NCI-H2081 treated with DMSO at 0.1 percent for 48 hours (cell line): ENCODE data around the gene CCDC12.

Experiments
- DNase-seq: peaks from one replicate; lab custom pipeline; 2025; lab: John Stamatoyannopoulos, UW

CCDC12 gene

GRCh38 chr3:46890132-46890531 lies 86.4 kb downstream of the CCDC12 start:
- no peak for DNase-seq

GRCh38 chr3:46889381-46890110 lies 87.0 kb downstream of the CCDC12 start:
- no peak for DNase-seq

DNA sequence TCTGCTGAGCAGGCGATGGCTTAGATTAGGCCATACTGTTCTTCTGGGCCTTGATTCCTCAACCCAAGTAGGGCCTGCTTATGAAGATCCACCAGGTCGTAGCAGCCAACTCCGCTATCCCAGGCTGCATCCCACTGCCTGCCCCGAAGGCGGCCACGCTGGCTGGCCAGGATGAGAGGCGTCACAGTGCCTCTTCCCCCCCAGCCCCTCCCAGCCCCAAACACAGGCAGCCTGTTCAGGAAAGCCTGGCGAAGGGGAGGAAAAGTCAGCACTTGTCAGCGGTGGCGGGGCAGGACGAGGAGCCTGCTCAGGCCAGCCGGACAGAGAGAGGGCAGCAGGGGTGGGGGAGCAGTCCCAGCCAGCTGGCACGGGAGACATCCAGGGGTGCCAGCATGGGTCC lies 87.8 kb downstream of the CCDC12 start:
- DNase-seq = no peak

DNA sequence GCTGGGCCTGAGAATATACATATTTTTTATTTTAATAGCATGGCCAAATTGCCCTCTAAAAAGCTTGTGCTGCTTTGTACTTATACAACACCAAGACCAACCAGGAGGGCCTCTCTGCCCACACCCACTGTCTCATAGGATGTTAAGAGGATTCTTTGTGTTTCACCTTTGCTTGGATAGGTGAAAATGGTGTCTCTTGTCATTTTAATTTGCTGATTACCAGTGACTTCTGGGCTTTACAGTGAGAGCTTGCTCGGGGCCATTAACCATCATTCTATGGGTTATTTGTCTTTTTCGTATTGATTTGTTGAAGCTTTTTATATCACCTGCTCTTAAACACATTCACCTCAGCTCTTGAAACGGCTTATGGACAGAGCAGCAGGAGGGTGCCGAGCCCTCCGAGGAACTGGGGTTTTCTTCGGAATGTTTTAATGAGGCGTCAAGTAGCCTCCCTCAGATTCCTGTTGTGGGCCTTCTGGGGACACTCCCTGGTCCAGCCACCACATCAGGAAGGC lies 88.5 kb downstream of the CCDC12 start:
- no peak for DNase-seq

- no peak for DNase-seq
Observed at GRCh38 chr3:46885612-46886011, 90.9 kb downstream of the CCDC12 start.

DNA sequence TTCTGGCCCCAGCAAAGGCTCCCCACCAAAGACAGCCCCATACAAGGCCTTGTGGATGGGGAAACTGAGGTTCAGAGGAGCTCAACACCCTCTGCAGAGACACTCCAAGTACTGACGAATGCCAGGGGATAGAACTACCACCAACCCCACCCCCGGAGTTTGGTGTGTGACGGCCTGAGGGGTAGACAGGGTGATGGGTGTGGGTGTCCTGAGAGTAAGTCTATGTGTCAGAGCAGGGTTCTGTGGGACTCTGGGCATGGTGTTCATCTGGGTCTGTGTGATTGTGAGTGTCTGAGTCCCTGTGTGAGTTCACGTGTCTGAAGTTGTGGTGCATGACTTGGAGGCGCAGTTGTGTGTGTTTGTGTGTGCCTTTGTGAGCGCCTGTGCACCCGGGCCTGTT lies 91.6 kb downstream of the CCDC12 start:
- no peak for DNase-seq

DNA sequence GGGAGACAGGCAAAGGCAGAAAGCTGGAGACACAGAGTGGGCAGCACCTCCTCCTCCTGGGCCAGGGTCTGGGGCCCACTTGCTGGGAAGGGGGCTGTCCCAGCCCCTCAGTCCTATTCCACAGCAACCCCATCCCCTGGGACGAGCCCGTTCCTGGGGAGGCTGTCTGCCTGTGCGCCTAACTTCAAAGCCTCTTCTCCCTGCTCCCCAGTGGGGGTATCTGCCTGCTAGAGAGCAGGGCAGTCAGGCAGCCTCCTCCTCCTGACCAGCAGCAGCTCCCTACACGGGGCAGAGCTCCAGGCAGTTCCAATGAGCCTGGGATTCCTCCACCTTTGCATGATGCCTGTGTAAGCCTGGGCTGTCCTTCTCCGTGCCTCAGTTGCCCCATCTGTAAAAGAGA lies 92.1 kb downstream of the CCDC12 start:
- DNase-seq = no peak

GRCh38 chr3:46883830-46884185 lies 92.7 kb downstream of the CCDC12 start:
- DNase-seq = no peak

- DNase-seq = no peak
Observed at GRCh38 chr3:46883054-46883829, 93.3 kb downstream of the CCDC12 start.

- DNase-seq = no peak
Observed at GRCh38 chr3:46882377-46883053, 94.0 kb downstream of the CCDC12 start.

- DNase-seq = no peak
Observed at GRCh38 chr3:46881596-46882376, 94.8 kb downstream of the CCDC12 start.

DNA sequence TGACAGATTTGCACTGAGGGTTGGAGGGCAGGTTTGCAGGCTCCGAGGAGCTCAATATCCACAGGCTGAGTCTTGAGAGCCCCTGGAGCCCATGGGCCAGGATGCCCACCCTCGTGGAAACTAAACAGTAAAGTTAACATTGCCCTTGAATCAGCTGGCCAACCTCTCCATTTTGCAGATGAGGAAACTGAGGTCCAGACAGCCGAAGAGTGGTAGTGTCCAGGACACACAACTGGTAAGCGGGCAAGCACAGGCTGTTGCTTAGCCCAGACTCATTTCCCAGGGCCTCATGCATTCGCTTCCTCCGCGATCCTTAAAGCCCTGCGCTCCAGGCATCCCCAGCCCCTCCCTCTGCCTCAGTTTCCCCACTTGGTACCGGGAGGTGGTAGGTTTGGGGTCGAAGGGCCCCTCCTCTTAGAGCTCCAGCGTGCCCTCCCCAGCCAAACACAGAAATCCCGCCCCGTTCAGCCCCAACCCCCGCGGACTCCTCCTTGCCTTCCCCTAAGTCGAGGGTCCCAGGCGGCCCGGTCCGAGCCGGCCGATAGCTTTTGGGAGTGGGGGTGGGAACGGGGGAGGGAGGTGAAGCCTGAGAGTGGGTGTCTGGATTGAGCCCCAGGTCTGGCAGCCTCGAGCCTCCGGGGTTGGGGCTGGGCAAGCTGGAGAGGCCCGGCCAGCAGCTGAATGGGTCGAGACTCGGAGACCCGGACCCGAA lies 95.5 kb downstream of the CCDC12 start:
- DNase-seq = no peak

DNA sequence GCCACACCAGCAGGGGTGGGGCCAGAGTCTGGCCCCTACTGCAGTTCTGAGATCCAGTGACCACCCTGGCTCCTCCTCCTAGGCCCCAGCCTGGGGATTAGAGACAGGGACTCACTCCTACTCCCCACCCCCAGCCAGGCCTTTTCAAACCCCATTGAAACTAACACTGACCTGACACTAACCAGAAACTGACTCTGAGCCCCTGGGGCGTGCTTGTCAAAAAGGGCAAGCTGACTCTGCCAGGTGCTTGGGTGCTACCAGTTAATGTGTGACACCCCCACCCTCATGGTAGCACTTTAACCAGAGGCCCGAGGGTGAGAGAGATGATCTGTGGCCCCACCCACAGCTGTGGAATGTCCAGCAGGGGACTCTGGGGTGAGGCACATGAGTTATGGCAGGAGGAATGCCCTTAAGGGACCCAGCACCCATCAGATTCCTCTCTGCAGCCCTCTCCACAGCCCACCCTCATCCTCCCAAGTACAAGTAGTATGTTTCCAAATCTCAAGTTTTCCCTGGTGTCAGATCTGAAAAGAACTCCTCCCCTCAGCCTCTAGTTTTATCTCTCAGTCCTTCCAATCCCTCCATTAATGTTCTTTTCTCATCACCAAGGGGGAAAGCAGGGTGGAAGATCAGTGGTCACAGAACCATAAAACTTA lies 97.6 kb downstream of the CCDC12 start:
- no peak for DNase-seq

- no peak for DNase-seq
Observed at GRCh38 chr3:46877406-46878125, 99.0 kb downstream of the CCDC12 start, which contains the start of gene PTH1R. PTH1R (plus strand) TSS chr3:46877721; CDS start chr3:46883560, 5,839 bp downstream.

DNA sequence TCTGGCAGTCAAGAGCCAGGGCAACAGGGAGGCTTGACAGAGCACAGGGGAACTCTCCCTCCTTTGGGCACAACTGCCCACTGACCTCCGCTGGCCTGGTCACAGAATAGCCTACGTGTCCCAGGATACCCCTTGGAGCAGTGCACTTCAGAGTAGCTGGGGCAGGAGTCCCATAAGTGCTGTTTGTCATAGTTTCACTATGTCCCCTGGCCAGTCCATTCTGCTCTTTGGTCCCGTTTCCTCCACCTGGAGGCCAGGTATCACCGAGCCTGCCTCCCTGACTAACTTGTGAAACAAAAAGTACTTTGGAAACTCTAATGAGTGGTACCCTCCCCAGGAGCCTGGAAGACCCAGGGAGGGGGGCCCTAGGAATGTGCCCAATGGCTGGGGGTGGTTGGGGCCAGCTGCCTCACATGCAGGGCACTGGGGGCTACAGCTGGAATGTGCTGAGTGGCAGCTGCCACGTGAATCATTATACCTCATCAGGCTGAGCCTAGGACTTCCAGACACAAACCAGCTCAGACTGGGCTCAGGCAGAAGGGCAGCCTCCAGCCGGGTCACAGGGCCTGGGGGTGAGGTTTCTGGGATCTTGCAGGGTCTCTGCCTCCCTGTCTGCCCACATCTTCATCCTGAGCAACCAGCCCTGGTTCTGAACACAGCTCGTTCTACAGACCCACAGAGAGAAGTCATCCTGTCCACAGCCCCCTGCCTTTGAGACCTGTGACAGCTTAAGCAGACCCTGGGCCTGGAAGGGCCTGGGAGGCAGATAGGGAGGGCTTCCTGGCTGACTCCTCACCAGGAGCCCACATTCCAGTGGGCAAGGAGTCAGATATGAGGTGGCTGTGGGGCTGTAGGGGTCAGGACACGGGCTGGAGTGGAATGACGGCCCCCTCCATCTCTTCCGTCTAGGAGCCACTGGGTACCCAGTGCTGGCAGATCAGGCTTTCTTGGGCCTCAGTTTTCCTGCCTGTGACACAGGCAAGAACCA lies 99.9 kb downstream of the CCDC12 start:
- DNase-seq = no peak

DNA sequence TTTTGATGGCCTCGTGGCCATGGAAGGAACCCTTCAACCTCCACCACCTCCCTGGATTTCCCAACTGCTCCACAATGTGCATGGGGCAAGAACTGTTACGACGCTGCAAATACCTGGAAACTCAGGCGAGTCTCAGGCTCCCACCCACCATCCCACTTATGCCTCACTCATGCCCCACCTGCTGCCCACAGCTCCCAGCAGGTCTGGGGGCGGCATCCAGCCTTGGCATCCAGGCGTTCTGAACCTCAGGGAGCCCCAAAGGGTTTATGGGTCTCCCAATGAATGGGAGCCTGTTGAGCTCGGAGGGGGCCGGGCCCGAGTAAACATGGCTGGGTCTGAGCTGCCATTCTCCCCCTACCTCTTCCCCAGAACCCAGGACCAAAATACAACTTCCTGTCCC lies 101.0 kb downstream of the CCDC12 start:
- DNase-seq = no peak

DNA sequence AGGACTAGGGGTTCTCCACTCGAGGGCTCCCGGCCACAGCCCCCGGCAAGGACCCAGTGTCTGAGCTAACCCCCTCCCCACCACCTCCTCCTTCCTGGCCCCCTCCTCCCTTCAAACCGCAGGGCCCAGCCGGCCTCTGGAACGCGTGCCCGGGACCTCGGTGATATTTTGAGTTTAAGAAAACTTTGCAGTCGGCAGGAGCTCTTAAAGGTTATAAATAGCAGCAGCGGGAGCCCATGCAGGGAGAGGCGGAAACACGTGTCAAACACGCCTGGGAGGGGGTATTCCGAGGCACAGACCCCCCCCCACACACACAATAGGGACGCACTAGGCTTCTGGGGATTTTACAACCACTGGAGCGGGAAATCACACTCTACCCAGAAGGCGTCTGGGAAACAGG lies 102.1 kb downstream of the CCDC12 start:
- no peak for DNase-seq

DNA sequence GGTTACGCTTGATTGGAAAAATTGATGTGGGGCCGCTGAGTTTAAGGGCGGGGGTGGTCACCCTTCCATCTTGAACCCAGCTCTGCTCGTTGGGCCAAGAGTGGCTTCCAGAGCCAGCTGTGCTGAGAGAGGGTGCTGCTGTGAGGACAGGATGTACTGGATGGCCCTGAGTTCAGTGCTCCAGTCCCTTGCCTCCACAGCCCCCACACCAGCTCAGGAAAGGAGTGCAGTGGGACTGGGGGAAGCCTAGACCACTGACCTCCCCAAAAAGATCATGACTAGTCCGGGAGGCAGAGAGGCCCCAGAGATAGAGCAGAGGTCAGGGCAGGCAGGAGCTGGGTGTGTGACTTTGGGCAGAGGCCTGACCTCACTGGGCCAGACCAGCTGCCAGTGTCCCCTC lies 103.0 kb downstream of the CCDC12 start:
- no peak for DNase-seq
